Measurements from ENCODE around the gene MED12. TPM values are rescaled to one million over a fixed set of nuclear protein-coding genes. Genes with fewer than 3 reads are reported as not detected.

Gene MED12

DNA sequence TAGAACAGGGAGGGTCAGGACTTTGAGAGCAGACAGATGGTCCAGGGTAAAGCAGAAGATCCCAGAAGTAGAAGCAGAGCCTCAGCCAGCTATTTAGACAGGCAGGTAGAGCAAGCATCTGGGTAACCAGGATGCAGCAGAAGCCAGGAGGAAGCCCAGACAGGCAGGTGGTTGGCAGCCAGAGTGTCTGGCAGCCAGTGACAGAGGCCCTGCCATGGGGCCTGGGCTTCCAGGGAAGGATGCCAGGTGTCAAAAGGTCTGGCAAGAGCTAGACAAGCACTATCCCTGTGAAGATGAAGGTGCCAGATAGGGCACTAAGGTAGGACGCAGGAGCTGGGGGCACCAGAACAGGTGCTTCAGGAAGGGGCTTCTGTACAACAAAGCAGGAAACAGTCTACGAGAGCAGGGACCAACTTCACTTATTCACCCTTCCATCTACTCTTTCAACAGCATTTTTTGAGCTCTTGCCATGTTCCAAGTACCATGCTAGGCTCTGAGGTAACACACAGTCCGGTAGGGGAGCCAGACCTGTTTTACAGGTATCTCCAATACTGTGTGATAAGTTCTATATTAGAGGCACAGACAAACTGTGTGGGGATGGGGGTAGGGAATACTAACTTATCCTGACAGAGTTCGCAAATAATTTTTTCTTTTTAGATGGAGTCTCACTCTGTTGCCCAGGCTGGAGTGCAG, 66.6 kb downstream of the MED12 start:
- H2BK15ac ChIP-seq (ENCODE audit: low read length) = no peak overlapping the region
- no peak overlapping the region for H4K91ac ChIP-seq (ENCODE audit: low read depth, low read length, poor library complexity)
- H3K79me1 ChIP-seq (ENCODE audit: low read depth, low read length) = no peaks in the 10 kb centered on the region
- H4K8ac ChIP-seq (ENCODE audit: low read depth, low read length) = no peak overlapping the region
- no peak overlapping the region for H2AFZ ChIP-seq (ENCODE audit: low read length)
- no peak overlapping the region for H2BK5ac ChIP-seq (ENCODE audit: low read length)
- no peaks in the 10 kb centered on the region for H3K9me3 ChIP-seq (replicated peaks in 1 of 2; ENCODE audit: control insufficient read depth in 2 of 2, insufficient read depth in 1 of 2, low read depth in 1 of 2, low read length in 2 of 2)
- H3K18ac ChIP-seq (ENCODE audit: low read length) = no peak overlapping the region
- no peak overlapping the region for H2BK120ac ChIP-seq (ENCODE audit: low read depth, low read length)
- WGBS, 2 donors (ENCODE audit: extremely low coverage in 2 of 2, insufficient read length in 2 of 2, insufficient replicate concordance in 1 of 2) = no CpG with 5 or more reads among the region's 4 CpGs
- no peaks in the 10 kb centered on the region for H3K36me3 ChIP-seq (replicated peaks in 1 of 2; ENCODE audit: control insufficient read depth in 2 of 2, insufficient read depth in 2 of 2, low read length in 2 of 2)
- no peak overlapping the region for H3K14ac ChIP-seq (ENCODE audit: low read length)
- no peak overlapping the region for H3K9ac ChIP-seq (ENCODE audit: low read depth, low read length, poor library complexity)
- peaks cover 10 to 11% of the 10 kb centered on the region in 2 donors for H3K4me1 ChIP-seq (ENCODE audit: control insufficient read depth in 2 of 2, insufficient read depth in 1 of 2, low read depth in 1 of 2, low read length in 2 of 2)
- H3K4me3 ChIP-seq (ENCODE audit: low read length in 2 of 2) = no peak overlapping the region
- no peak overlapping the region for H3K4me2 ChIP-seq (ENCODE audit: insufficient read depth, low read length, poor library complexity, severe bottlenecking)
- H3K23ac ChIP-seq (ENCODE audit: low read depth, low read length, poor library complexity) = no peak overlapping the region
- no peak overlapping the region for H2AK5ac ChIP-seq (ENCODE audit: low read depth, low read length)
- no peak overlapping the region for H2BK12ac ChIP-seq (ENCODE audit: low read length)
- no peak overlapping the region for H3K4ac ChIP-seq (ENCODE audit: low read length)
- H3K27ac ChIP-seq (replicated peaks; ENCODE audit: low read length) = no peak overlapping the region
- H3K27me3 ChIP-seq (ENCODE audit: control insufficient read depth in 3 of 3, insufficient read depth in 3 of 3, low read depth in 1 of 3, low read length in 3 of 3) = no peaks in the 10 kb centered on the region
- DNase-seq (ENCODE audit: low spot score) = no peak

DNA sequence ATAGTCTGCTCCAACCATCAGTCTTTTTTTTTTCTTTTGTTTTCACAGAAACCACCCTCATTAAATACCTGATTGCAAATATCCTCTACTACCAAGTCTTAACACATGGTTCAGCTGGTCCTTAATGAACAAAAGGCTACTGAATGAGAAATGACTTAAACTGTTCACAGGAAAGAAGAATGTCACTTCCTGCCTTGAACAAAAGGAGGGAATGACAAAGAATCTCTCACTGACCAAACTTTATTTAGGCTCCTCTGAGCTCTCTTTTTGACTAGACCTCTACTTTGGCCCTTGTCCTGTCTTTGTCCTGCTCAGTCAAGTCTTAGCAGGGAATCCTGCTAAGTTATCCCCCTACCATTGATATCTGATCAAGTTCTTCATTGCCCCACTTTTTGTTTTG, 72.9 kb downstream of the MED12 start:
- Histone ChIP-seq H2BK15ac (ENCODE audit: low read length) (no peak overlapping the region), H2AFZ (ENCODE audit: low read length) (peak overlapping the region; percentile 83), H4K8ac (ENCODE audit: low read depth, low read length) (no peak overlapping the region), H3K4ac (ENCODE audit: low read length) (no peak overlapping the region), H3K4me1 (ENCODE audit: control insufficient read depth in 2 of 2, insufficient read depth in 1 of 2, low read depth in 1 of 2, low read length in 2 of 2) (peaks cover 2 to 10% of the 10 kb centered on the region in 2 donors), H3K79me1 (ENCODE audit: low read depth, low read length) (no peaks in the 10 kb centered on the region), H3K27me3 (ENCODE audit: control insufficient read depth in 3 of 3, insufficient read depth in 3 of 3, low read depth in 1 of 3, low read length in 3 of 3) (no peaks in the 10 kb centered on the region), H2BK12ac (ENCODE audit: low read length) (no peak overlapping the region), H3K9ac (ENCODE audit: low read depth, low read length, poor library complexity) (no peak overlapping the region), H3K36me3 (replicated peaks in 1 of 2; ENCODE audit: control insufficient read depth in 2 of 2, insufficient read depth in 2 of 2, low read length in 2 of 2) (no peaks in the 10 kb centered on the region), H3K14ac (ENCODE audit: low read length) (no peak overlapping the region), H4K91ac (ENCODE audit: low read depth, low read length, poor library complexity) (no peak overlapping the region), H3K27ac (replicated peaks; ENCODE audit: low read length) (no peak overlapping the region), H2AK5ac (ENCODE audit: low read depth, low read length) (no peak overlapping the region), H3K23ac (ENCODE audit: low read depth, low read length, poor library complexity) (no peak overlapping the region), H2BK5ac (ENCODE audit: low read length) (no peak overlapping the region), H2BK120ac (ENCODE audit: low read depth, low read length) (no peak overlapping the region), H3K4me3 (ENCODE audit: low read length in 2 of 2) (no peak overlapping the region), H3K4me2 (ENCODE audit: insufficient read depth, low read length, poor library complexity, severe bottlenecking) (no peak overlapping the region), H3K18ac (ENCODE audit: low read length) (no peak overlapping the region), H3K9me3 (replicated peaks in 1 of 2; ENCODE audit: control insufficient read depth in 2 of 2, insufficient read depth in 1 of 2, low read depth in 1 of 2, low read length in 2 of 2) (no peaks in the 10 kb centered on the region)
- DNase-seq (ENCODE audit: low spot score) = no peak

Small RNA genes lying within 50 kb of the gene (small RNA-seq; reads per million reads assigned to genes)
- gene CXorf65 (ENCODE audit: insufficient read depth) = not detected
